ENCODE data around the gene WNT7A. TPM values are rescaled to one million over a fixed set of nuclear protein-coding genes. Genes with fewer than 3 reads are reported as not detected.

The WNT7A gene
- total RNA-seq, 1 experiment from 2014 or later = not detected

DNA sequence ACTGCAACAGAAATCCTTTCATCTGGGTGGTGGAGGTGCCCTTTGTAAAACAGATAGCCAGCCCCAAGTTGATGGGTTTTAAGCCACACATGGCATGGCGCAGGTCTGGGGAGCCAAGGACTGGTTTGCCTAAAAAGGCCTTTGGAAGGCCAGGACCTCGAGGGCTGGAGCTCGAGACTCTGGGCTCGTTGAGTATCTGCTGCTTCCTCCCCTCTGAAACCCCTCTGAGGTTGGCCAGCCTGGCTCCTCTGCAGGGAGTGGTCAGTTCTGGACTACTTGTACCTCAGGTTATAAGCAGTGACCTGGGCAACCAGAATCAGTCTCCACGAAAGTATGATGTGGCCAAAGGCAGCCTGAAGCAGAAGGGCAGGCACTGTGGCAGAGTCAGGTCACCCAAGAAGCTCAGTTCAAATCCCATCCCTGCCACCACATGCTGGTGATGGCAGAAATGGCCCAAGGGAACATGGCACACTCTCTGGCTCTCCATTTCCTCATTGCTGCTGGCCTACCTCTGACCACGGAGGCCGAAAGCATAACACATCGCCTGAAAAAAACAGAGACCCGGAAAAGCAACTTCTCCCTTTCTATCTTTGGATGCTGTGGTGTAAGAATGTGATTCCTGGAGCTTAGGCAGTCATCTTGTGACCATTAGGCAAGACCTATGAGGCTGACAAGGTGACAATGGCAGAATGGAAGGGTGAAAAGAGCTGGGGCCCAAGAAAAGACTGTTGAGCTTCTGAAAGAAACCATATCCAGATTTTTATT lies 51.2 kb downstream of the WNT7A start:
- Histone ChIP-seq H3K9me3 (ENCODE audit: control insufficient read depth, low read depth, low read length) (no peaks in the 10 kb centered on the region), H3K27me3 (ENCODE audit: insufficient read depth, low read length) (no peaks in the 10 kb centered on the region), H2BK15ac (ENCODE audit: low read depth, low read length) (no peak overlapping the region), H3T11ph (ENCODE audit: low read length) (no peak overlapping the region), H4K91ac (ENCODE audit: insufficient read length, low read depth, low read length) (no peak overlapping the region), H3K4me2 (ENCODE audit: insufficient read depth, insufficient read length, low read length) (no peak overlapping the region), H4K20me1 (ENCODE audit: control insufficient read depth, insufficient read depth, insufficient read length) (no peaks in the 10 kb centered on the region), H3K79me1 (ENCODE audit: insufficient read depth, low read depth, low read length, poor library complexity, severe bottlenecking) (no peaks in the 10 kb centered on the region), H2BK5ac (ENCODE audit: insufficient read length, low read length) (no peak overlapping the region), H2AK5ac (ENCODE audit: insufficient read length, low read length) (no peak overlapping the region), H2BK120ac (ENCODE audit: low read depth, low read length, poor library complexity, severe bottlenecking) (no peak overlapping the region), H2BK12ac (ENCODE audit: insufficient read length, low read depth, low read length) (no peak overlapping the region), H3K18ac (ENCODE audit: insufficient read length, low read depth, low read length) (no peak overlapping the region), H3K4ac (ENCODE audit: low read depth, low read length) (no peak overlapping the region), H4K8ac (replicated peaks; ENCODE audit: insufficient read length, low read depth, low read length) (no peak overlapping the region), H3K23me2 (ENCODE audit: insufficient read length, low read depth, low read length, poor library complexity, severe bottlenecking) (no peaks in the 10 kb centered on the region), H3K14ac (ENCODE audit: insufficient read depth, low read length) (no peak overlapping the region), H3K27ac (ENCODE audit: insufficient read length, low read depth, low read length) (no peak overlapping the region), H3K56ac (ENCODE audit: insufficient read length, low read depth, low read length) (no peak overlapping the region), H2BK20ac (ENCODE audit: low read depth, low read length, poor library complexity, severe bottlenecking) (no peak overlapping the region), H4K5ac (ENCODE audit: insufficient read length, low read depth, low read length) (no peak overlapping the region), H3K4me1 (ENCODE audit: insufficient read depth, low read length) (no peaks in the 10 kb centered on the region), H3K23ac (ENCODE audit: insufficient read length, low read depth, low read length) (no peak overlapping the region), H3K9ac (ENCODE audit: extremely low read depth, insufficient read length, low read length) (no peak overlapping the region), H2AFZ (ENCODE audit: low read length) (no peak overlapping the region), H3K79me2 (ENCODE audit: insufficient read depth, low read length) (no peaks in the 10 kb centered on the region)
- TF ChIP-seq, protein P1, sequence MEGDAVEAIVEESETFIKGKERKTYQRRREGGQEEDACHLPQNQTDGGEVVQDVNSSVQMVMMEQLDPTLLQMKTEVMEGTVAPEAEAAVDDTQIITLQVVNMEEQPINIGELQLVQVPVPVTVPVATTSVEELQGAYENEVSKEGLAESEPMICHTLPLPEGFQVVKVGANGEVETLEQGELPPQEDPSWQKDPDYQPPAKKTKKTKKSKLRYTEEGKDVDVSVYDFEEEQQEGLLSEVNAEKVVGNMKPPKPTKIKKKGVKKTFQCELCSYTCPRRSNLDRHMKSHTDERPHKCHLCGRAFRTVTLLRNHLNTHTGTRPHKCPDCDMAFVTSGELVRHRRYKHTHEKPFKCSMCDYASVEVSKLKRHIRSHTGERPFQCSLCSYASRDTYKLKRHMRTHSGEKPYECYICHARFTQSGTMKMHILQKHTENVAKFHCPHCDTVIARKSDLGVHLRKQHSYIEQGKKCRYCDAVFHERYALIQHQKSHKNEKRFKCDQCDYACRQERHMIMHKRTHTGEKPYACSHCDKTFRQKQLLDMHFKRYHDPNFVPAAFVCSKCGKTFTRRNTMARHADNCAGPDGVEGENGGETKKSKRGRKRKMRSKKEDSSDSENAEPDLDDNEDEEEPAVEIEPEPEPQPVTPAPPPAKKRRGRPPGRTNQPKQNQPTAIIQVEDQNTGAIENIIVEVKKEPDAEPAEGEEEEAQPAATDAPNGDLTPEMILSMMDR (conservative IDR thresholded peaks at IDR 0.05) = no peak
- no peaks in the 10 kb centered on the region; a peak in 1 of 7 replicates for H3K36me3 Mint-ChIP-seq (ENCODE audit: insufficient read depth in 1 of 3, low read depth in 3 of 3)
- H3K27ac Mint-ChIP-seq = no peak overlapping the region
- no peaks in the 10 kb centered on the region; a peak in 2 of 5 replicates for H3K9me3 Mint-ChIP-seq
- peaks cover 8 to 15% of the 10 kb centered on the region in 2 experiments; a peak in 3 of 4 replicates for H3K4me1 Mint-ChIP-seq
- WGBS (ENCODE audit: extremely low coverage, insufficient read length, low lambda C conversion rate) = no CpG with 5 or more reads among the region's 9 CpGs
- H3K27me3 Mint-ChIP-seq (ENCODE audit: low read depth) = peaks cover 27% of the 10 kb centered on the region
- DNase-seq = no peak
- H3K4me3 Mint-ChIP-seq = no peak overlapping the region

Data from H9 (cell line).